Ovary (tissue), 3 donors: ENCODE measurements around the gene PPP1R9B.

Source experiments
- CTCF ChIP-seq, 3 donors: fragments of 450-650 bp in 2 of 3; fragments of 200-600 bp in 1 of 3; IDR thresholded peaks; one replicate each; pipeline versions ENCODE4 v1.5.1 to v1.8.0; 2016 to 2022; ENCODE audit warnings: antibody characterized with exemption in 3 of 3, mild to moderate bottlenecking in 1 of 3
- EP300 ChIP-seq: sonication (generic); formaldehyde crosslinking; IDR thresholded peaks from one replicate; pipeline ENCODE4 v1.6.1; 2017; ENCODE audit warnings: antibody characterized with exemption
- POLR2A ChIP-seq: fragments of 450-650 bp; IDR thresholded peaks from one replicate; pipeline ENCODE4 v1.6.1; 2017; ENCODE audit warnings: antibody characterized with exemption, mild to moderate bottlenecking, moderate library complexity
- donor health status: DM: no; HTN: no; CAD: no.

- TF ChIP-seq EP300 = no peak
- no peak for TF ChIP-seq CTCF (IDR thresholded peaks at IDR 0.05)
- TF ChIP-seq POLR2A = no peak
Measured at GRCh38 chr17:50186661-50187393, 36.4 kb upstream of the PPP1R9B start.
